VCaP (cell line): ENCODE measurements around the gene WASF3.

Source experiments
- H3K27ac ChIP-seq: fragments of 450-650 bp; 2 replicates; pipeline ENCODE4 v1.5.1; 2017
- TF ChIP-seq, protein P1 (sequence below): fragments of 450-650 bp; conservative IDR thresholded peaks from 2 replicates; pipeline ENCODE4 v1.5.1; 2017; ENCODE audit warnings: mild to moderate bottlenecking, moderate library complexity

Gene WASF3

GRCh38 chr13:26599860-26600259 is 42.4 kb downstream of the WASF3 start:
- H3K27ac ChIP-seq, result no peak overlapping the region
- TF ChIP-seq, protein P1, sequence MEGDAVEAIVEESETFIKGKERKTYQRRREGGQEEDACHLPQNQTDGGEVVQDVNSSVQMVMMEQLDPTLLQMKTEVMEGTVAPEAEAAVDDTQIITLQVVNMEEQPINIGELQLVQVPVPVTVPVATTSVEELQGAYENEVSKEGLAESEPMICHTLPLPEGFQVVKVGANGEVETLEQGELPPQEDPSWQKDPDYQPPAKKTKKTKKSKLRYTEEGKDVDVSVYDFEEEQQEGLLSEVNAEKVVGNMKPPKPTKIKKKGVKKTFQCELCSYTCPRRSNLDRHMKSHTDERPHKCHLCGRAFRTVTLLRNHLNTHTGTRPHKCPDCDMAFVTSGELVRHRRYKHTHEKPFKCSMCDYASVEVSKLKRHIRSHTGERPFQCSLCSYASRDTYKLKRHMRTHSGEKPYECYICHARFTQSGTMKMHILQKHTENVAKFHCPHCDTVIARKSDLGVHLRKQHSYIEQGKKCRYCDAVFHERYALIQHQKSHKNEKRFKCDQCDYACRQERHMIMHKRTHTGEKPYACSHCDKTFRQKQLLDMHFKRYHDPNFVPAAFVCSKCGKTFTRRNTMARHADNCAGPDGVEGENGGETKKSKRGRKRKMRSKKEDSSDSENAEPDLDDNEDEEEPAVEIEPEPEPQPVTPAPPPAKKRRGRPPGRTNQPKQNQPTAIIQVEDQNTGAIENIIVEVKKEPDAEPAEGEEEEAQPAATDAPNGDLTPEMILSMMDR, result no peak

DNA sequence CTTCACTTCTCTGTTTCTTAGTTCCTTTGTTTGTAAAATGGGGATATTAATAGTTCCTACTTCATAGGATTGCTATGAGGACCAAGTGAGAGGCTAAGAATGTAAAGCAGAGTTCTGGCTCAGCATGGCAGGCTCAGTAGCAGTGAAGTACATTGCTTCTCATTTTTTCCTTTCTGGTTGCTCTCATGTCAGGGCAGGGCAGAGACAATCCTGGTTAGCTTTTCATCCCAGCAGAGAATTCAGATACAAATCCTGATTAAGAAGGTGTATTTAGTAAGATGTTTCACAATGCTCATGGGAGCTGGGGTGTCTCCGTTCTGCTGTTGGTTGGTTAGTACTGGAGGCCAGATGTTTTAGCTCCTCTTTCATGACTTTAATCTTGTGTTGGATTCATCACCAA is 42.9 kb downstream of the WASF3 start:
- TF ChIP-seq, protein P1, result no peak

GRCh38 chr13:26601669-26602068 is 44.2 kb downstream of the WASF3 start:
- peak overlapping the region; percentile 37 for H3K27ac ChIP-seq
- TF ChIP-seq, protein P1, result peak; percentile 62

More for the DNA sequence above, 42.9 kb downstream of the WASF3 start:
- H3K27ac ChIP-seq, result no peak overlapping the region

DNA sequence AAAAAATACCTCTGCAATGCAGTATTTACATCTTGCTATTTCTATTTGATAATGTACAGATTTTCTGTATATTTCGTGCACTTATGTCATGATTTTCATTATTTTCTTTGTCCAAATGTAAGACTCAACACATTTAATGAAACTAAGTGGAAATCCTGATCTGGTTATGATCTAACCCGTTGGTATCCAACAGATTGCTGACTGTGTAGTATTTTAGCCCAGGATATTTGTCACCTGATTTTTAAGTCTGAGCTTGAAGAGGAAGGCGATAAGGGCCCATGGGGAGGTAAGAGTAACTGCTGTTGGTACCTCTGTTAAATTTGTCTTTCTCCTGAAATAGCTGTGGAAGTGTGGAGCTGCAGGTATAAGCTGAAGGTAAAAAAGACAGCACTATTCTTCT is 45.3 kb downstream of the WASF3 start:
- no peak overlapping the region for H3K27ac ChIP-seq
- TF ChIP-seq, protein P1, result no peak

- no peak overlapping the region for H3K27ac ChIP-seq
- TF ChIP-seq, protein P1, result no peak
Measured at GRCh38 chr13:26604784-26605545, 47.5 kb downstream of the WASF3 start.

- TF ChIP-seq, protein P1, result no peak
- H3K27ac ChIP-seq, result no peak overlapping the region
Measured at GRCh38 chr13:26605845-26606244, 48.4 kb downstream of the WASF3 start.

DNA sequence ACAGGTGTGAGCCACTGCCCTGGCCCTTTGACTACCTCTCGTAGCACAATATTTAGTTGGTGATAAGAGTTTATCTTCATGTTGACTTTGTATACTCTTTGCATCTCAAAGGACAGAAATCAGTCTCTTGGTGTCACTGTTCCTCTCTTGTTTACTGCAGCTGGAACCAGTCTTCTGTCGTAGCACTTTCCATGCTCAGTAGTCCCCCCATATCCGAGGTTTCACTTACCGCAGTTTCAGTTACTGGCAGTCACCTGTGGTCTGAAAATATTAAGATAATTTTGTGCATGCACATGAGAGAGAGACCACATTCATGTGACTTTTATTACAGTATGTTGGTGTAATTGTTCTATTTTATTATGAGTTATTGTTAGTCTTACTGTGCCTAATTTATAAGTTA is 49.1 kb downstream of the WASF3 start:
- no peak overlapping the region for H3K27ac ChIP-seq
- TF ChIP-seq, protein P1, result no peak
